Tibial nerve (tissue), 4 donors: Measurements from ENCODE around the gene CSNK1D. TPM values are rescaled to one million over a fixed set of nuclear protein-coding genes. Genes with fewer than 3 reads are reported as not detected.
A peak's percentile ranks its signal among the peaks of the same experiment; 100 is the strongest.

Source experiments
- DNase-seq, 2 donors: peaks; one replicate each; pipeline ENCODE4 v3.0.0-alpha.2; 2019; ENCODE audit warnings: low spot score in 2 of 2
- H3K27ac ChIP-seq, 4 donors: fragments of 200-600 bp; sonication (generic) in 3 of 4; one replicate each; pipeline ENCODE4 v1.5.1; 2017 to 2019; ENCODE audit warnings: mild to moderate bottlenecking in 1 of 4
- H3K27me3 ChIP-seq, 2 donors: fragments of 200-600 bp; sonication (generic) in 1 of 2; one replicate each; pipeline versions ENCODE4 v1.5.1 to v1.6.0; 2017 to 2019
- H3K36me3 ChIP-seq, 3 donors: fragments of 200-600 bp; sonication (generic); one replicate each; pipeline ENCODE4 v1.5.1; 2018 to 2019
- H3K4me1 ChIP-seq, 4 donors: fragments of 200-600 bp; sonication (generic) in 3 of 4; one replicate each; pipeline ENCODE4 v1.5.1; 2017 to 2019
- H3K4me3 ChIP-seq, 4 donors: fragments of 200-600 bp; sonication (generic) in 3 of 4; one replicate each; pipeline ENCODE4 v1.5.1; 2017 to 2019; ENCODE audit warnings: mild to moderate bottlenecking in 1 of 4, moderate library complexity in 1 of 4
- H3K9me3 ChIP-seq, 4 donors: fragments of 200-600 bp; sonication (generic) in 3 of 4; one replicate each; pipeline ENCODE4 v1.5.1; 2017 to 2019
- CTCF ChIP-seq, 5 experiments: fragments of 200-600 bp in 3 of 5; fragments of 450-650 bp in 2 of 5; sonication (generic) in 3 of 5; IDR thresholded peaks; one replicate each; pipeline ENCODE4 v1.5.1; 2016 to 2019; ENCODE audit warnings: antibody characterized with exemption in 5 of 5, mild to moderate bottlenecking in 3 of 5, moderate library complexity in 2 of 5
- EP300 ChIP-seq, 2 donors: sonication (generic); formaldehyde crosslinking; IDR thresholded peaks; one replicate each; pipeline ENCODE4 v1.6.1; 2017; ENCODE audit warnings: antibody characterized with exemption in 2 of 2, mild to moderate bottlenecking in 1 of 2
- POLR2A ChIP-seq, 2 donors: fragments of 450-650 bp; IDR thresholded peaks; one replicate each; pipeline ENCODE4 v1.6.1; 2017; ENCODE audit warnings: antibody characterized with exemption in 2 of 2, mild to moderate bottlenecking in 2 of 2, moderate library complexity in 2 of 2
- WGBS, 2 donors: methylation state at CpG; one replicate each; pipeline ENCODE4 v1.1.5; 2018; 5-methylcytosine and 5-hydroxymethylcytosine counted together
- total RNA-seq, 4 donors: library from RNA; depleted of rRNA; stranded (reverse); fragments of >200 nt; gene quantifications; one replicate each; pipeline ENCODE4 v1.1.0, GENCODE V29; 2016

CSNK1D gene
- total RNA-seq, 4 donors from 2014 or later: 93.9 to 160 (median 124) TPM

- H3K4me3 ChIP-seq: no peak overlapping the region
- 56 to 60% methylated on average over 16 to 20 of the region's 21 CpGs for WGBS, 2 donors
- DNase-seq: no peak
- TF ChIP-seq EP300 (IDR thresholded peaks at IDR 0.05) (no peak), POLR2A (IDR thresholded peaks at IDR 0.05) (no peak), CTCF (IDR thresholded peaks at IDR 0.05) (no peak)
- H3K4me1 ChIP-seq: peaks cover 0 to 39% (median 25%) of the 10 kb centered on the region in 4 donors
- peak overlapping the region; percentile 34 to 88 (median 80) for H3K27ac ChIP-seq
- H3K9me3 ChIP-seq: no peaks in the 10 kb centered on the region
- H3K36me3 ChIP-seq: no peaks in the 10 kb centered on the region
- H3K27me3 ChIP-seq: no peaks in the 10 kb centered on the region
Observed at GRCh38 chr17:82217530-82218204, 55.8 kb downstream of the CSNK1D start.

GRCh38 chr17:82217120-82217529, 56.4 kb downstream of the CSNK1D start:
- no peaks in the 10 kb centered on the region for H3K27me3 ChIP-seq
- TF ChIP-seq POLR2A (IDR thresholded peaks at IDR 0.05) (no peak), CTCF (IDR thresholded peaks at IDR 0.05) (no peak), EP300 (IDR thresholded peaks at IDR 0.05) (no peak)
- H3K4me3 ChIP-seq: no peak overlapping the region
- peaks cover 0 to 40% (median 25%) of the 10 kb centered on the region in 4 donors for H3K4me1 ChIP-seq
- H3K9me3 ChIP-seq: no peaks in the 10 kb centered on the region
- peak overlapping the region; percentile 34 to 88 (median 80) for H3K27ac ChIP-seq
- no peaks in the 10 kb centered on the region for H3K36me3 ChIP-seq
- WGBS, 2 donors: 53 to 69% methylated on average over 7 to 8 of the region's 12 CpGs
- no peak for DNase-seq

- peak overlapping the region; percentile 34 to 88 (median 80) for H3K27ac ChIP-seq
- peak in 1 of 2 donors; percentile 35 for TF ChIP-seq POLR2A (IDR thresholded peaks at IDR 0.05)
- peak in 1 of 2 donors; percentile 47 for TF ChIP-seq EP300 (IDR thresholded peaks at IDR 0.05)
- TF ChIP-seq CTCF (IDR thresholded peaks at IDR 0.05): no peak
Observed at GRCh38 chr17:82216301-82217119, 57.0 kb downstream of the CSNK1D start.

GRCh38 chr17:82215972-82216300, 57.6 kb downstream of the CSNK1D start:
- Histone ChIP-seq H3K9me3 (no peaks in the 10 kb centered on the region), H3K4me3 (no peak overlapping the region), H3K4me1 (peaks cover 3 to 51% (median 32%) of the 10 kb centered on the region in 4 donors), H3K27ac (peak overlapping the region; percentile 34 to 88 (median 80)), H3K27me3 (no peaks in the 10 kb centered on the region), H3K36me3 (no peaks in the 10 kb centered on the region)
- WGBS, 2 donors: 77 to 80% methylated on average over 12 of the region's 12 CpGs
- no peak for DNase-seq
- TF ChIP-seq EP300 (IDR thresholded peaks at IDR 0.05) (no peak), CTCF (IDR thresholded peaks at IDR 0.05) (no peak), POLR2A (IDR thresholded peaks at IDR 0.05) (no peak)

More at GRCh38 chr17:82216301-82217119, 57.0 kb downstream of the CSNK1D start:
- H3K27me3 ChIP-seq: no peaks in the 10 kb centered on the region
- H3K4me1 ChIP-seq: peaks cover 3 to 46% (median 31%) of the 10 kb centered on the region in 4 donors
- H3K36me3 ChIP-seq: no peaks in the 10 kb centered on the region
- WGBS, 2 donors: 26 to 36% methylated on average over 14 to 16 of the region's 17 CpGs
- H3K4me3 ChIP-seq: no peak overlapping the region
- DNase-seq: peak in 1 of 2 donors; percentile 57
- H3K9me3 ChIP-seq: no peaks in the 10 kb centered on the region
